Activated CD4-positive, alpha-beta T cell treated with anti-CD3 and anti-CD28 coated beads, Interleukin-2, amount 10 ng/mL, durations not matched to agents 24 days and 14 days (primary cell): ENCODE results near the gene KRTAP5-6. TPM values are rescaled to one million over a fixed set of nuclear protein-coding genes. Genes with fewer than 3 reads are reported as not detected.
"Not testable (repeated sequence)": the region's sequence is repeated elsewhere in the genome, so short reads cannot be mapped to it uniquely, and the experiment has no call there.

Experiments
- DNase-seq: peaks from one replicate; pipeline ENCODE4 v3.0.0; 2022
- H3K27ac Mint-ChIP-seq: one replicate; pipeline ENCODE4 v1.8.0; 2022; ENCODE audit warnings: mild to moderate bottlenecking, mixed read lengths
- H3K27me3 Mint-ChIP-seq: one replicate; pipeline ENCODE4 v1.8.0; 2022; ENCODE audit warnings: mixed read lengths
- H3K36me3 Mint-ChIP-seq: one replicate; pipeline ENCODE4 v1.8.0; 2022; ENCODE audit warnings: low read depth, mild to moderate bottlenecking, mixed read lengths
- H3K4me1 Mint-ChIP-seq: one replicate; pipeline ENCODE4 v1.8.0; 2021; ENCODE audit warnings: mixed read lengths
- H3K4me3 Mint-ChIP-seq: one replicate; pipeline ENCODE4 v1.8.0; 2022; ENCODE audit warnings: mild to moderate bottlenecking, moderate library complexity, mixed read lengths
- H3K9me3 Mint-ChIP-seq: one replicate; pipeline ENCODE4 v1.8.0; 2021; ENCODE audit warnings: mixed read lengths
- intact Hi-C: fragments of 100-400 bp; cut with micrococcal nuclease; formaldehyde crosslinking; loops from one replicate; pipeline ENCODE4 v1.15.1; 2023
- total RNA-seq: library from RNA; stranded (reverse); gene quantifications from 2 replicates; pipeline ENCODE4 v1.2.3, GENCODE V29; 2022

Gene KRTAP5-6
- total RNA-seq, 1 donor from 2014 or later, result not detected

DNA sequence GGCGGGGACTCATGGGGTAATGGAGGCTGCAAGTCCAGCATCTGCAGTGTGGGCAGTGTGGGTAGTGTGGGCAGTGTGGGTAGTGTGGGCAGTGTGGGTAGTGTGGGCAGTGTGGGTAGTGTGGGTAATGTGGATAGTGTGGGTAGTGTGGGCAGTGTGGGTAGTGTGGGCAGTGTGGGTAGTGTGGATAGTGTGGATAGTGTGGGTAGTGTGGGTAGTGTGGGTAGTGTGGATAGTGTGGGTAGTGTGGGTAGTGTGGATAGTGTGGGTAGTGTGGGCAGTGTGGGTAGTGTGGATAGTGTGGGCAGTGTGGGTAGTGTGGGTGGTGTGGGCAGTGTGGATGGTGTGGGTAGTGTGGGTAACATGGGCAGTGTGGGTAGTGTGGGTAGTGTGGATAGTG is 26.5 kb upstream of the KRTAP5-6 start:
- intact Hi-C loops, H3K36me3 Mint-ChIP-seq, H3K9me3 Mint-ChIP-seq, H3K4me3 Mint-ChIP-seq, DNase-seq, H3K4me1 Mint-ChIP-seq: not testable (repeated sequence)
- Mint-ChIP-seq H3K27me3 (peaks cover 41% of the 10 kb centered on the region), H3K27ac (peak overlapping the region; percentile 58)

- DNase-seq, result no peak
- Mint-ChIP-seq H3K4me1 (no peaks in the 10 kb centered on the region), H3K27ac (no peak overlapping the region), H3K27me3 (peaks cover 46% of the 10 kb centered on the region), H3K36me3 (no peaks in the 10 kb centered on the region), H3K4me3 (no peak overlapping the region), H3K9me3 (no peaks in the 10 kb centered on the region)
- intact Hi-C loops, result no loop called here
Measured at GRCh38 chr11:1670905-1671371, 26.1 kb upstream of the KRTAP5-6 start.

- intact Hi-C loops, result no loop called here
- H3K9me3 Mint-ChIP-seq, result no peaks in the 10 kb centered on the region
- no peak overlapping the region for H3K4me3 Mint-ChIP-seq
- H3K36me3 Mint-ChIP-seq, result no peaks in the 10 kb centered on the region
- H3K4me1 Mint-ChIP-seq, result no peaks in the 10 kb centered on the region
- no peak for DNase-seq
- H3K27me3 Mint-ChIP-seq, result peaks cover 50% of the 10 kb centered on the region
- no peak overlapping the region for H3K27ac Mint-ChIP-seq
Measured at GRCh38 chr11:1671658-1672057, 25.3 kb upstream of the KRTAP5-6 start.

- no peak overlapping the region for H3K27ac Mint-ChIP-seq
- H3K9me3 Mint-ChIP-seq, result no peaks in the 10 kb centered on the region
- DNase-seq, result no peak
- H3K36me3 Mint-ChIP-seq, result no peaks in the 10 kb centered on the region
- no peaks in the 10 kb centered on the region for H3K4me1 Mint-ChIP-seq
- no peak overlapping the region for H3K4me3 Mint-ChIP-seq
- peaks cover 53% of the 10 kb centered on the region for H3K27me3 Mint-ChIP-seq
- intact Hi-C loops, result no loop called here
Measured at GRCh38 chr11:1672613-1673350, 24.2 kb upstream of the KRTAP5-6 start.

DNA sequence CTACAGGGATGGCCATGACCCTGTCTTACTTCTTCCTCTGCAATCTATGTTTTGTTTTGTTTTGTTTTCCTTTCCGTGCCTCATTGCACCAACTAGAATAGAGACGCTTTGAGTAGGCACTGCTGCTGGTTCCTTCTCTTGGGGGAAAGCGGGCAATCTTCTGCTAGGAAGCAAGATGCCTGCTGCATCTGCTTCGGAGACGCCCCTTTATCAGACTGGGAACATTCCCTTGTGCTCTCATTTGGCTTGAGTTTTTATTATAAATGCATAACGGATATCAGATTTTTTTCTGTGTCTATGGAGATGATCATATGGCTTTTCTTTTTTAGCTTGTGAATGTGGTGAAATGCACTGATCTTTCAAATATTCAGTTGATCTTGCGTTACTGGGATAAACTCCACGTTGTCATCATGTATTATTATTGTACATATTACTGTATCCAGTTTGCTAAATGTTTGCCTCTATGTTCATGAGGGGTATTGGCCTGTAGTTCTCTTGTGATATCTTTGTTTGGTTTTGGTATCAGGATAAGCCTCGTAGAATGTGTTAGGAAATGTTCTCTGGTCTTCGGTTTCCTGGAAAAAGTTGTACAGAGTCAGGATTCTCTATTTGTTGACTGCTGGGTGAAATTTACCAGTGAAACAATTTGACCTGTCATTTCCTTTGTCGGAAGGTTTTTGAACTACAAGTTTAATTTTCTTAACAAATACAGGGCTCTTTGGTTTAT is 23.4 kb upstream of the KRTAP5-6 start:
- Mint-ChIP-seq H3K36me3 (no peaks in the 10 kb centered on the region), H3K4me3 (no peak overlapping the region), H3K4me1 (no peaks in the 10 kb centered on the region), H3K27me3 (peaks cover 49% of the 10 kb centered on the region), H3K9me3 (no peaks in the 10 kb centered on the region), H3K27ac (no peak overlapping the region)
- no peak for DNase-seq
- intact Hi-C loops, result no loop called here

GRCh38 chr11:1674173-1675131 is 22.5 kb upstream of the KRTAP5-6 start:
- Mint-ChIP-seq H3K27me3 (peaks cover 43% of the 10 kb centered on the region), H3K4me3 (no peak overlapping the region), H3K9me3 (no peaks in the 10 kb centered on the region), H3K4me1 (no peaks in the 10 kb centered on the region), H3K36me3 (no peaks in the 10 kb centered on the region), H3K27ac (no peak overlapping the region)
- intact Hi-C loops, result no loop called here
- no peak for DNase-seq

DNA sequence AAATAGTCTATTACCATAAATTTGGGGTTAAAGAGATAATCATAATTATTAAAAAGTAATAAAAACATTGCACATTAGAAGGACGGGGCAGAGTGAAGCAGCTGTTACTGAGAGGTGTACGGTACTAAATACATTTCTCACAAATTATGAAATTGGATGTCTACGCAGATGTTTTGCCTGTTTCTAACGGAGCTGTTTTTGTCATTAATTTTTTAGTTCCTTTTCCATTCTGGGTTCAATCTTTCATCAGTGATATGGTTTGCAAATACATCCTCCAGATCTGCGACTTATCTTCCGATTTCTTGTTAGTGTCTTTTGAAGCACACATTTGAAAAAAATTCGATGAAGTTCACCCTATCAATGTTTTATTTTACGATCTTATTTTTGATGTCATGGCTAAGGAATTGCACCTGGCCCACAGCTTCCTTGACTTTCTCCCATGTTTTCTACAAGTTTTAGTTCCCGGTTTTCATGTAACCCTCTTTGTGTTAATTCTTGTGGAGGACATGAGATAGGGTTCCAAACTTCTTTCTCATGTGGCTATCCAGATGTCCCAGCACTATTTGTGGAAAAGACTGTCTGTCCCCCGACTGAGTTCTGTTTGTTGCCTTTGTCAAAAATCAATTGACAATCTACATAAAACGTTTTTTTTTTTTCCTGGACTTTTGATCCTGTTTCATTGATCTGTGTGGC is 21.3 kb upstream of the KRTAP5-6 start:
- no peak overlapping the region for H3K4me3 Mint-ChIP-seq
- H3K27me3 Mint-ChIP-seq, result peaks cover 42% of the 10 kb centered on the region
- no peak for DNase-seq
- H3K36me3 Mint-ChIP-seq, result no peaks in the 10 kb centered on the region
- H3K9me3 Mint-ChIP-seq, result no peaks in the 10 kb centered on the region
- no peak overlapping the region for H3K27ac Mint-ChIP-seq
- H3K4me1 Mint-ChIP-seq, result no peaks in the 10 kb centered on the region
- intact Hi-C loops, result no loop called here

DNA sequence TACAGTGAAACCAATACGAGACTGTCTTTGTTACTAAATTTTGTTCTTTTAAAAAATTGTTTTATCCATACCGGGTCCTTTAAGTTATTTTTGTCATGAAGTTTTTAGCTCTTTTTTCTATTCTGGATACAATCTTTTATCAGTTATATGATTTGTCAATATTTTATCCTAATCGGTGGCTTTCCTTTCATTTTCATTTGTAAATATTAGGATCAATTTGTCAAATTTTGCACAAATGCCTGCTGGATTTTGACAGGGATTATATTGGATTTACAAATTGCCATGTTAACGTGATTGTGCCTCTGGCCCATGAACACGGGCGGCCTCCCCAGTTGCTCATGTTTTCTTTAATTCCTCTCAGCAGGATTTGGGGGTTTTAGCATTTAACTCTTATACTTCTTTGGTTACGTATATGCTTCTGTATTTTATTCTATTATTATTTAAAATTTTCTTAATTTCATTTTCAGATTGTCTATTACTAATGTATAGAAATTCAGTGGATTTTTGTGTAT is 20.7 kb upstream of the KRTAP5-6 start:
- peaks cover 42% of the 10 kb centered on the region for H3K27me3 Mint-ChIP-seq
- intact Hi-C loops, result no loop called here
- DNase-seq, result no peak
- no peak overlapping the region for H3K4me3 Mint-ChIP-seq
- H3K9me3 Mint-ChIP-seq, result no peaks in the 10 kb centered on the region
- H3K27ac Mint-ChIP-seq, result no peak overlapping the region
- no peaks in the 10 kb centered on the region for H3K36me3 Mint-ChIP-seq
- no peaks in the 10 kb centered on the region for H3K4me1 Mint-ChIP-seq

DNA sequence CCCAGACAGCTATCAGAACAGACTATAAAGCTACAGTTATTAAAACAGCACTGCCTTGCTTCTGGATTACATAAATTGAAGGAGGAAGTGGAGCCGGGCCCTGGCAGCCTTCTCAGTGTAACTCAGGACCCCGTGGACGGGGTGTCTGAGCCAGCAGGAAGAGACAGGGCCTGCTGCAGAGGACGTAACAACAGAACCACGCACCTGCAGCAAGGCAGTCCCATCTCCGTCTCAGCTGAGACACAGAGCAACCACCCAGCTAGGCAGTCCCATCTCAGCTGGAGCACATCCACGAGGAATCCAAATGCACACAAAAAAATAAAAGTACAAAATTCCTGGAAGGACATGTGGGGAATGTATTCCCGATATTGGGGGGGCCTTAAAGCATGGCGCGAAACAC is 17.1 kb upstream of the KRTAP5-6 start:
- Mint-ChIP-seq H3K9me3 (no peaks in the 10 kb centered on the region), H3K4me3 (no peak overlapping the region), H3K4me1 (no peaks in the 10 kb centered on the region), H3K36me3 (no peaks in the 10 kb centered on the region), H3K27ac (no peak overlapping the region), H3K27me3 (peaks cover 20% of the 10 kb centered on the region)
- DNase-seq, result no peak
- intact Hi-C loops, result no loop called here

- no peaks in the 10 kb centered on the region for H3K36me3 Mint-ChIP-seq
- H3K27me3 Mint-ChIP-seq, result peaks cover 5% of the 10 kb centered on the region
- H3K4me3 Mint-ChIP-seq, result no peak overlapping the region
- H3K27ac Mint-ChIP-seq, result no peak overlapping the region
- intact Hi-C loops, result no loop called here
- H3K9me3 Mint-ChIP-seq, result no peaks in the 10 kb centered on the region
- no peak for DNase-seq
- H3K4me1 Mint-ChIP-seq, result no peaks in the 10 kb centered on the region
Measured at GRCh38 chr11:1682225-1682905, 14.6 kb upstream of the KRTAP5-6 start.

- DNase-seq, H3K36me3 Mint-ChIP-seq, intact Hi-C loops: not testable (repeated sequence)
Measured at GRCh38 chr11:1683216-1683615, 13.8 kb upstream of the KRTAP5-6 start.

GRCh38 chr11:1683904-1684572 is 13.0 kb upstream of the KRTAP5-6 start:
- H3K36me3 Mint-ChIP-seq, intact Hi-C loops, H3K27me3 Mint-ChIP-seq, H3K4me1 Mint-ChIP-seq, H3K27ac Mint-ChIP-seq, H3K9me3 Mint-ChIP-seq, H3K4me3 Mint-ChIP-seq, DNase-seq: not testable (repeated sequence)

More at GRCh38 chr11:1683216-1683615, 13.8 kb upstream of the KRTAP5-6 start:
- not testable (repeated sequence) for H3K4me1 Mint-ChIP-seq, H3K27me3 Mint-ChIP-seq, H3K9me3 Mint-ChIP-seq, H3K27ac Mint-ChIP-seq, H3K4me3 Mint-ChIP-seq
